HG03469 (cell line): ENCODE data around the gene FNDC3B.
"Not testable (repeated sequence)": the region's sequence is repeated elsewhere in the genome, so short reads cannot be mapped to it uniquely, and the experiment has no call there.

Experiments
- ATAC-seq: cut with Tn5 transposase; IDR thresholded peaks from one replicate; pipeline ENCODE4 v1.9.1; 2021; ENCODE audit warnings: mild to moderate bottlenecking, moderate library complexity, moderate number of reproducible peaks; ENCODE audit not compliant: unreplicated experiment

Gene FNDC3B

DNA sequence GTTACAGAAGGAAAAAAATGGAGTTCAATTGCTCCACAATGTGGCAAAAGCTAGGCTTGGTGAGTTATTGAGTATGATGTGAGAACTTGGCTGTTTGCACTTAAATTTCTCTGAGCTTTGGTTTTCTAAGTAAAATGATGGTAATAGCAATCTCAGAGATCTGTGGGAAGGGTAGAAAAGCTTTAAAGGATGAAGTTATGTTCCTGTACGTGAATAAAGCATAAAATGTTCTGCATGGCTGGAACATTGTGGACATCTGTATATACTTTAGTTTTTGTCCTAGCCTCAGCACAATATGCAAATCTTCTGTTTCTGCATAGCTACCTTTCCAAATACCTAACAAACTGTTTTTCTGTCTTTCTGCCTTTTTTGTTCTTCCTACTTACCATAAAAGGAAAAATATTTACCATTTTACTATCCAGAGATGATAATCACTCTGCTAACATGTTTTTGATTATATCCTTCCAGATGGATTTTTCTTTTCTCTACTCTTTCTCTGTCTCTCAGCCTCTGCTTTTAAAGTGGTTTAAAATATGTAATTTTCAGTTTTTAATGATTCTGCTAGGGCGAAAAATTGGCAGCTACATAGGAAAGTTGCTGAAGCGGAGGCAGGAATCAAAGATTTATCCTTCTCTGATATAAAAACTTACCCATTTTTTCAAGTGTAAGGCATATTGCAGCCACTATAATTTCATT is 188.1 kb downstream of the FNDC3B start:
- ATAC-seq = no peak

GRCh38 chr3:172228036-172228415 is 188.6 kb downstream of the FNDC3B start:
- no peak for ATAC-seq

GRCh38 chr3:172229462-172229861 is 190.1 kb downstream of the FNDC3B start:
- ATAC-seq = no peak

GRCh38 chr3:172231318-172231901 is 192.0 kb downstream of the FNDC3B start:
- ATAC-seq = no peak

DNA sequence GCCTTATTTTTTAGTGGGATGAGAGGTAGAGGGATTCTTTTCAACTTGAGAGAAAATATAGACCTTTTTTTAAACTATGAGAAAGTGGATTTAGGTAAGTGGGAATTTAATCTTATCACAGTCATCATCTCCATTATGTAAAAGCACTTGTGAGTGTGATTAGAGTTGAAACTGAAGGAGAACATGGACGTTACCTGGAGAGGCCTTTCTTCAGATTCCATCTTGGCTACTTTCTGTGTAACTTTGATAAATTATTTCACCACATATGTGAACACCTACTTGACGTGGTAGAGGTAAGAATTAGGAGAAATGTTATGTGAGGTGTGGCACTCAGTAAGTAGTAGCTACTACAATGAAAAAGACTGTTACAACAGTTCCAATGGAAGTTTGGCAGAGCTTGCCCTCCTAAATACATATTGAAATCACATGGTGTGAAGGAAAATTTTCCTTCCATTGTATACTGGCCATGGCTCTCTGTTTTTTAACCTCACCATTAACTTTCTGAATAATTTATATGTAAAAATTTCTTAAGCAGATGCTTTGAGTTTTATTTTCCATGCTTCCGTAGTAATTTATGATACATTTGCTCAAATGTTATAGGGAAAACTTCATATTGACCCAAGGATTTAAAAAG is 193.3 kb downstream of the FNDC3B start:
- no peak for ATAC-seq

DNA sequence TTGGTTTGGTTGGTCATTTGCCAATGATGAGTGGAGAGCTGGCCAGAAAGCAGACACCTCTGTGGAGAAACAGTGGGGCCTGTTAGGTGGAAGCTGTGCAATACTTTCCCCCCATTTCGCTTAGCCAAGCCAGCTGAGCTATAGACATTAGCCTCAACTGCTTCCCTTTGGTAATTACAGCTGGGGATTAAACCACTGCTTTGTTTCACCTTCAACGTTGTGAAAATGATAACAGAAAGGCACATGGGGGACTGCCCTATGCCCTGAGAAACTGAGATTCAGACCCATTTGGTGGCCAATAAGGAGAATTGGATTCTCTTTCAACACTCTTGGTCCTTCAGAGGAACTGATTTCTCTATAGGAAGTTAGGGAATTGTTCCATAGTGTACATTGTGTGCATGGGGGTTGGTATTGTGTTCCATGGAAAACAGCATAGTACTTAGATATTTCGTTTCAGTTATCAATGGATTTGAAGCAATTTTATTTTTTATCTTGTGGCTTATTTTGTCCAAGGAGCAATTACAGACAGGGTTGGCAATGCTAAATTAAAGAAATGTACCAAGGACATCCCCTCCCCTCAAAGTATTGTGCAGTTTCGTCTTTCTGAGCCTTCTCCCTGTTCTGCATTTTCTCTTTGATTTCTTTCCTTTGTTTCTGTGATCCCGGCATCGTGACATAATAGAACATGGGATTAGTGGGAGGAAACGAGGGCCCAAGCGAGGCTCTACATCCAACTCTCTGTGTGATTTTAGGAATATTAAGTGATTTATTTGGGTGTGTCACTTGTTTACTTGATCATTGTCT is 194.3 kb downstream of the FNDC3B start:
- ATAC-seq = no peak

DNA sequence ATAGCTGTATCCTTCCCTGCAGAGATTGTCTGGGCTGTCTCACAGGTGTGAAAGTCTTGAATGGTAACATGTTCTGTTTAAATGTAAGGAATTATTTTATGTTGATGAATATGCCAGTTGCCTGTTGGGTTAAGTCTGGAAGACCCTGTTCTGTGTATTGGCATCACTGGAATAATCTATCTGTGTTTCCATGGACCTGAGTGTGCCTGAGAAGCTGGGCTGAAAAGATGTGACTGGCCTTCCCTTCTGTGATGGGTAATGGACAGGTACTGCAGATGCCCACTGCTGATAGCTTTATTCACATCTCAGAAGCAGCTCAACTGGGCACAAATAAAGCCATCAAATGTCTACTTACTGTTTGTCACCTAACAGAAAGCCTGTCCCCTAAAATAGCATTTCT is 196.3 kb downstream of the FNDC3B start:
- no peak for ATAC-seq

- no peak for ATAC-seq
Observed at GRCh38 chr3:172236771-172237742, 197.7 kb downstream of the FNDC3B start.

DNA sequence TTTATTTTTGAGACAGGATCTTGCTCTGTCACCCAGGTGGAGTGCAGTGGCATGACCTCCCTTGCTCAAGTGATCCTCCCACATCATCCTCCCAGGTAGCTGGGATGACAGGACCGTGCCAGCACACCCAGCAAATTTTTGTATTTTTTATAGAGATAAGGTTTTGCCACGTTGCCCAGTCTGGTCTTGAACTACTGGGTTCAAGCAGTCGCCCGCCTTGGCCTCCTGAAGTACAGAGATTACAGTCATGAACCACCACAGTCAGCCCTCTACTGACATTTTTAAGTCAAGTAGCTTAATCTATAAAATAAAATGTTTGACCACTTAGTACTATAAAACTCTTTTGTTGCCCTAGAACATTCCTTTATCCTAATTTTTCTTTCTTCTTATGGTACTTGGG is 198.8 kb downstream of the FNDC3B start:
- ATAC-seq = no peak

- no peak for ATAC-seq
Observed at GRCh38 chr3:172239218-172239790, 199.9 kb downstream of the FNDC3B start.

- no peak for ATAC-seq
Observed at GRCh38 chr3:172241405-172241804, 202.0 kb downstream of the FNDC3B start.

GRCh38 chr3:172242471-172242870 is 203.1 kb downstream of the FNDC3B start:
- ATAC-seq = not testable (repeated sequence)

- not testable (repeated sequence) for ATAC-seq
Observed at GRCh38 chr3:172243376-172243775, 204.0 kb downstream of the FNDC3B start.

DNA sequence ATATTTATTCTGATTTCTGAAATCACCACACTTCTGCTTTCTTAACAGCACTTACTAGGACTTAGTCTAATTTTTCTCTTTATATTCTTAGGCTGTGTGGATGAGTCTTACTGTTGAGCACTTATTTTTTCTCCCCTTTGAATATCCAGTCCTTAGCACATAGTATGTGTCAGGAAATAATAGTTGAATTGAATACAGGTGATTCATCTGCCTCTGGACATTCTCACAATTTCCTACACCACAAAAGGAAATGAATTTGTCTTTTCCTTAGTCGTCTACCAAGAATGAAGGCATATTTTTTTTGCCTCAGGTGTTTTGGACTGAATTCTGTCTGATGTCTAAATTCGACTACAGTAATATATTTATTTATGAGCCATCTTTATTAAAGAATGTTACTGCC is 204.6 kb downstream of the FNDC3B start:
- ATAC-seq = no peak

DNA sequence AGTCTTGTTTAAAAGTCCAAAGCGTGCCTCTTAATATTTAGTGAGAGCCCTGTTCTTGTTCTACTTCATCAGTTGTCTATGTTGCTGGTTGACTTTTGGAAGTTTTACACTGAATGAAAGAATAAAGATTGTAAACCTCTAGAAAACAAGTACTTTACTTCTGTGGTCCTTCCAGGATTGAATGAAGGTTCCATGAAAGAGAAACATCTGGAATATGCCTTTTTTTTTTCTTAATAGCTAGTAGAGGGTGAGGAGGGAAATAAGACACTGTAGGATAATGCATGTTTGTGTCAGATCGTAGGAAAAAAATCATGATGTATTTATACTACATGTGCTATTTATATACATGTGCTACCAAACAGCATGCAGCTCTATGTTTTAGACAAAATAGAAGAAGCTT is 205.9 kb downstream of the FNDC3B start:
- no peak for ATAC-seq

GRCh38 chr3:172246107-172246844 is 206.9 kb downstream of the FNDC3B start:
- no peak for ATAC-seq

GRCh38 chr3:172247525-172248274 is 208.3 kb downstream of the FNDC3B start:
- ATAC-seq = no peak

DNA sequence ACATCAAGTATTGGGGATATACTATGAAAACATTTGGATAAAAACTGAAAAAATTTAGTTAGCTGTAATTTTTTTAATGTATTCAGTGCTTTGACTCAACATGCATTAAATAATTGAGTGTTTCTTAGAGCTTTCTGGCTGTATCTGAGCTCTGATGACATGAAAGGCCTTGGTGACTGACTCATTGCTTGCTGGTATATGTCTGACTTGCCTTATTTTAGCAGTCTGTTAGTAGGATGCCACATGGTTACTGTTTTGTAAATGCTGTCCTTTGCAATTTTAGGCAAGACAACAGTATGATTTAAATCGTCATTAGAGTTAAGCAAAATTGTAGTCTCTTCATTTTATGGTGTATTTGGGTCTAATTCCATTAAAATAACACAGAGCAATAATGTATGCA is 209.7 kb downstream of the FNDC3B start:
- ATAC-seq = no peak

GRCh38 chr3:172251211-172251610 is 211.8 kb downstream of the FNDC3B start:
- no peak for ATAC-seq
